Body of pancreas (tissue), 4 donors: ENCODE measurements around the gene PRSS21.

ENCODE experiments used
- POLR2A ChIP-seq, 3 donors: fragments of 450-650 bp; IDR thresholded peaks; one replicate each; pipeline ENCODE4 v1.6.1; 2016; ENCODE audit warnings: antibody characterized with exemption in 3 of 3, mild to moderate bottlenecking in 2 of 3
- TF ChIP-seq, protein P1 (sequence below), 7 experiments: fragments of 450-650 bp in 4 of 7; fragments of 200-600 bp in 3 of 7; sonication (generic) in 3 of 7; IDR thresholded peaks; one replicate each; pipeline ENCODE4 v1.5.1; 2016 to 2019; ENCODE audit warnings: antibody characterized with exemption in 7 of 7

- TF ChIP-seq, protein P1, sequence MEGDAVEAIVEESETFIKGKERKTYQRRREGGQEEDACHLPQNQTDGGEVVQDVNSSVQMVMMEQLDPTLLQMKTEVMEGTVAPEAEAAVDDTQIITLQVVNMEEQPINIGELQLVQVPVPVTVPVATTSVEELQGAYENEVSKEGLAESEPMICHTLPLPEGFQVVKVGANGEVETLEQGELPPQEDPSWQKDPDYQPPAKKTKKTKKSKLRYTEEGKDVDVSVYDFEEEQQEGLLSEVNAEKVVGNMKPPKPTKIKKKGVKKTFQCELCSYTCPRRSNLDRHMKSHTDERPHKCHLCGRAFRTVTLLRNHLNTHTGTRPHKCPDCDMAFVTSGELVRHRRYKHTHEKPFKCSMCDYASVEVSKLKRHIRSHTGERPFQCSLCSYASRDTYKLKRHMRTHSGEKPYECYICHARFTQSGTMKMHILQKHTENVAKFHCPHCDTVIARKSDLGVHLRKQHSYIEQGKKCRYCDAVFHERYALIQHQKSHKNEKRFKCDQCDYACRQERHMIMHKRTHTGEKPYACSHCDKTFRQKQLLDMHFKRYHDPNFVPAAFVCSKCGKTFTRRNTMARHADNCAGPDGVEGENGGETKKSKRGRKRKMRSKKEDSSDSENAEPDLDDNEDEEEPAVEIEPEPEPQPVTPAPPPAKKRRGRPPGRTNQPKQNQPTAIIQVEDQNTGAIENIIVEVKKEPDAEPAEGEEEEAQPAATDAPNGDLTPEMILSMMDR (IDR thresholded peaks at IDR 0.05), result no peak
- no peak for TF ChIP-seq POLR2A (IDR thresholded peaks at IDR 0.05)
Measured at GRCh38 chr16:2836646-2837508, 19.8 kb downstream of the PRSS21 start.
